ENCODE measurements around the gene GPC1.

The GPC1 gene

DNA sequence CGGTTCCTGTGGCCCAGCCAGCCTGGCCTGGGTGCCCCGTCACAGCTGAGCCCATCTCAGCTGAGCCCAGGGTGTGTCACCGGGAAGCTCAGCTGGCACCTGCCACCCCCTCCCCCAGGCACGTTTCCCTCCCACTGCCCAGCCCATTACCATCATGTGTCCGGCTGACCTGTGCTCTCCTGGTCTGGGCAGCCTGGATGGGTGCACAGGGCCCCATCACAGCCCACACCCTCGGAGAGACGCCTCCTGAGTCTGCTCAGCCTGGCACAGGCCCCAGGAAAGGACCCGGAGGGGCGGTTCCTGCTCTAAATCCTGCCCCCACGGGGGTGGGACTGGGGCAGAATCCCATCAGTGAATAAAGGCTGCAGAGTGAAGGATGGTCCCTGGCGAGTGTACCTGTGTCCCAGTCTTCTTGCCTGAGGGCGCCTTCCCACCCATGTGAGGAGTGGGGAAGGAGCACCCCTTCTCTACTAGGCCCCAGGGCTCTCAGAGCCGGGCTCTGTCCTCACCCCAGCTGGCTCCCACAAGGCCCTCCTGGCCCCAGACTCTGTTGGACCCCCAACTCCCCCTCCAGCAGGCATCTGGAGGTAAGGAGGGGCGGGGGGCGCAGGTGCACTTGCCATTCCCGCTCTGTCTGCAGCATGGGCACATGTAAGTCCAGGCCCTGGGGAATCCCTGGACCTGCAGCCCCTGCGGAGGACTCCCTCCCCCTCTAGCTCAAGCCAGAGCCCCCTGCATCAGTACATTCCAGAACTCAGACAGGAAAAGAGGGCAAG, 21.2 kb downstream of the GPC1 start:
- TF ChIP-seq, protein P1, sequence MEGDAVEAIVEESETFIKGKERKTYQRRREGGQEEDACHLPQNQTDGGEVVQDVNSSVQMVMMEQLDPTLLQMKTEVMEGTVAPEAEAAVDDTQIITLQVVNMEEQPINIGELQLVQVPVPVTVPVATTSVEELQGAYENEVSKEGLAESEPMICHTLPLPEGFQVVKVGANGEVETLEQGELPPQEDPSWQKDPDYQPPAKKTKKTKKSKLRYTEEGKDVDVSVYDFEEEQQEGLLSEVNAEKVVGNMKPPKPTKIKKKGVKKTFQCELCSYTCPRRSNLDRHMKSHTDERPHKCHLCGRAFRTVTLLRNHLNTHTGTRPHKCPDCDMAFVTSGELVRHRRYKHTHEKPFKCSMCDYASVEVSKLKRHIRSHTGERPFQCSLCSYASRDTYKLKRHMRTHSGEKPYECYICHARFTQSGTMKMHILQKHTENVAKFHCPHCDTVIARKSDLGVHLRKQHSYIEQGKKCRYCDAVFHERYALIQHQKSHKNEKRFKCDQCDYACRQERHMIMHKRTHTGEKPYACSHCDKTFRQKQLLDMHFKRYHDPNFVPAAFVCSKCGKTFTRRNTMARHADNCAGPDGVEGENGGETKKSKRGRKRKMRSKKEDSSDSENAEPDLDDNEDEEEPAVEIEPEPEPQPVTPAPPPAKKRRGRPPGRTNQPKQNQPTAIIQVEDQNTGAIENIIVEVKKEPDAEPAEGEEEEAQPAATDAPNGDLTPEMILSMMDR (IDR thresholded peaks at IDR 0.05; ENCODE audit: extremely low read depth, insufficient read depth, missing control alignments), result no peak
- DNase-seq (ENCODE audit: low spot score), result no peak
- in situ Hi-C loops (cut with MboI; ENCODE audit: low pct_unique_long_range_greater_than_20kb, low sequenced_read_pairs, unreplicated experiment), result no loop called here

DNA sequence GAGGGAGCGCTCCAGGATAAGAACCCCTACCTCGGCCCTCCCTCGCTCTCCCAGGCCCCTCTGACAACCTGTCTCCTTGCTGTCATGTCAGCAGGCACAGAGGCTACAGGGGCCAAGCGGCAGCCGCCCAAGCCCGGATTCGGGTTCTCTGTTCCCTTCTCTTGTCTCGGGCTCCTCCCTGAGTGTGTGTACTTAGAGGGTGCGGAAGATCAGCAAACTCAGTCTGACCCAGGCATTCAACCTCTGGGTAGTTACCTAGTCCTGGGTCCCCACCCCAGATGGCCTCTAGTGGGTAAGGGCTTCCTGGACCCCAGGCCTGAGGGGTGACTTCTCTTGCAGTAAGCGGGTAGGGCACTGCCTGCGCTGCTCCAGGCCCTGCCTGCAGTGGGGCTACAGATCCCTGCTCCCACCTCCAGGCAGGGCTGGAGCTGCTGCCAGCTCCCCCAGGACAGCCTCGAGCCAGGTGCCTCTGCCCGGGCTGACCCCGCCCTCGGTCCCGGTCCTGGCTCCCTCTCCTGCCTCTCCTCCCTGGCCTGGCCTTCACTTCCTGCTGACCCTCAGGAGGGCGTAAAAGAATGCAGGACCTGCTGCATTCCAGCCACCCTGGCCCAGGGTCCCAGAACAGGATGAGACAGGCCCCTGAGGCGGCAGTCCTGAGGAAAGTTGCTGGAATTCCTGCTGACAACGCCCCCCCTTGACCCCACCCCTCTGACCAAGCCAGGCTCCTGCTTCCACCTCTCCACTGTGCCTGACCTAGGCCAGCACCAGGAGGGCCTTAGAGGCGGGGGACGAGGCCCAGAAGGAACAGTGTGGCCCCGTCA, 22.0 kb downstream of the GPC1 start:
- no peak for DNase-seq (ENCODE audit: low spot score)
- in situ Hi-C loops (cut with MboI; ENCODE audit: low pct_unique_long_range_greater_than_20kb, low sequenced_read_pairs, unreplicated experiment), result no loop called here
- TF ChIP-seq, protein P1 (IDR thresholded peaks at IDR 0.05; ENCODE audit: extremely low read depth, insufficient read depth, missing control alignments), result no peak

DNA sequence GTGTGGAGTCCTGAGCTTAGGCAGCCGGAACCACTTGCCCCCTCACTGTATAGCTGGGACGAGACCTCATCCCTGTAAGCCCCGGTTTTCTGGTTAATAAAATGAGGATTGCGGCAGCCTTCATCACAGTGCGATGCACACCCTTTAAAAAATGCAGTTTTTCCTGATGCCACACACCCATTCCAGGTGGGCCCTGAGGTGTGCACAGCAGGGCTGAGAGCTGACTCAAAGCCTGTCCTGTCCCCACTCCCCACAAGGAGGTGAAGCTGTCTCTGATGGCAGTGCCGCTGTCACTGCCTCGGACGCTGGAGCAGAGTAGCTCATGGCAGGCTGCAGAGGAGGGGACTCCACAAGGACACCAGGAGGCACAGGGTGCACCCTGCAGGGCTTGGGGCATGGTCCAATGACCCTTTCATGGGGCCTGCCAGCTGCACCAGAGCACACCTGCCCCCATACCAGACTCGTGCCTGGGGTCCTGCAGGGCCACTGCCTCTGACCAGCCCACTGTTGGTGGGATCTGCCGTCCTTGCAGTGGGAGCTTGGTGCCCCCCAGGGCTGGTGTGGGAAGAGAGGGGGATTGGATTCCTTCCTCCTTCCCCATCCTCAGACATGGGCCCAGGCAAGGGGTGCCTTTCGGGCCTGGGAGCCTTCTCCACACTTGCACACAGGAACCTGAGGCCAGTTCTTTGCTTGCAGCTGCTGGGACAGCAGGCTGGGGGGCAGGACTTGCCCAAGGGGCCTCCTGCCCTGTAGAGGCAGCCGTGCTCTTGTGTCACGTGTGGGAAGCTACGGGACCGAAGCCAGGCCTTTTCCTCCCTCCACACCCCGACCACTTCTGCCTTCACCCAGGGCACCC, 22.8 kb downstream of the GPC1 start:
- DNase-seq (ENCODE audit: low spot score), result no peak
- in situ Hi-C loops (cut with MboI; ENCODE audit: low pct_unique_long_range_greater_than_20kb, low sequenced_read_pairs, unreplicated experiment), result no loop called here
- TF ChIP-seq, protein P1 (IDR thresholded peaks at IDR 0.05; ENCODE audit: extremely low read depth, insufficient read depth, missing control alignments), result no peak

DNA sequence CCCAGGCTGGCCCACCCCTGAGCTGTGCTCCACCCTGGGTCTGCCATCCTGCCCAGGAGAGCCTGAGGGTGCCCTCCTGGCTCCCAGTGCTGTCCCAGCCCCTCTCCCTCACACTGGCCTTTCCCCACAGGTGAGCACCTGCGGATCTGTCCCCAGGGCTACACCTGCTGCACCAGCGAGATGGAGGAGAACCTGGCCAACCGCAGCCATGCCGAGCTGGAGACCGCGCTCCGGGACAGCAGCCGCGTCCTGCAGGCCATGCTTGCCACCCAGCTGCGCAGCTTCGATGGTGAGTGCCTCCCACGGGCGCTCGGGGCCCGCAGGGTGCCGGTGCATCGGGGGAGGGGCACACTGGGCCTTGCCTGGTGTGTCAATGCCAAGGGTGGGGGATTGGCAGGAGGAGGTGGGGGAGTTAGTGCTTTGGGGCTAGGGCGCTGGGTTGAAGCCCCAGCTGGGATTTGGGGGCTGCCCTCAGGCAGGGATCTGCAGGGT, 23.5 kb downstream of the GPC1 start:
- in situ Hi-C loops (cut with MboI; ENCODE audit: low pct_unique_long_range_greater_than_20kb, low sequenced_read_pairs, unreplicated experiment), result no loop called here
- no peak for DNase-seq (ENCODE audit: low spot score)
- TF ChIP-seq, protein P1 (IDR thresholded peaks at IDR 0.05; ENCODE audit: extremely low read depth, insufficient read depth, missing control alignments), result no peak

DNA sequence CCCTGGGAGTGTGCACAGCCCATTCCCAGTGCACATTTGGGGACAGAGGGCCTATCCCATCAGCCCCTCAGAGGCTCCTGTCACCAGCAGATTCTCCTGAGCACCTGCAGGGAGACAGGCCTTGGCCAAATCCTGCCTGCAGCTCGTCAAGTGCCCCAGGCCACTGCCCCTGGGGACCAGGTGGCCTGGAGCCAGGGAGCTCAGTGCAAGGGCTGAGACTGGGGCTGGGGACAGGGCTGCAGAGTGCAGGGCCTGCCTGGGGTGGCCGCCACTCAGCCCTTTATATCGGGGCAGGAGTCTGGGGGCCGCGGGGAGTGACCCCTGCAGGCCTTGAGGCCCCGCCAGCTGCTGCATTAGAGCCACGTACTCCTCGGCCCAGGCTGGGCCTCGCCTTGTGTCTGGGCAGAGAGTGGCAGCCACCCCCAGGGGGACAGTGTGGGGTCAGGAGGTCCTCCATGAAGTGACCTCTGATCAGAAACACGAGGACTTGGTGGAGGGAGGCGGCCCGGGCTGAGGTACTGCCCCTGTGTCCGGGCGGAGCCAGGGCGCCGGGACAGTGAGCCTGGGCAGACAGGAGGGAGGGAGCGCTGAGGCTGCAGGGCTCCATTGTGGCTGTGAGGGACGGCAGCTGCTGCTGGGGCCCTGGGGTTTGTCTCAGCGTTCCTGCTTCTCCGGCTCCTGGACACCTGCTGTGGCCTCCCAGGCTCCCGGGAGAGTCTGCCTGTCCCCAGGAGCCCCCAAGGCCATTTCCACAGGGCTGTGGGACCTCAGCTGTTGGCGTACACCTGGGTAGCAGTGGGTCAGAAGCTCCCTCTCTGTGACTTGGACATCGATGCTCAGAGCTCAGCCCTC, 24.2 kb downstream of the GPC1 start:
- TF ChIP-seq, protein P1 (IDR thresholded peaks at IDR 0.05; ENCODE audit: extremely low read depth, insufficient read depth, missing control alignments), result no peak
- no peak for DNase-seq (ENCODE audit: low spot score)
- in situ Hi-C loops (cut with MboI; ENCODE audit: low pct_unique_long_range_greater_than_20kb, low sequenced_read_pairs, unreplicated experiment), result no loop called here
